Mucosa of descending colon (tissue), 3 donors: Measurements from ENCODE around the gene SOX6. TPM values are rescaled to one million over a fixed set of nuclear protein-coding genes. Genes with fewer than 3 reads are reported as not detected.

Experiments
- ATAC-seq: fragments of 200-7000 bp; cut with Tn5 transposase; one replicate; pipeline ENCODE4 v1.9.1; 2020; ENCODE audit warnings: mild to moderate bottlenecking, moderate library complexity
- DNase-seq, 3 donors: peaks; one replicate each; pipeline ENCODE4 v3.0.0-alpha.2; 2020
- H3K36me3 ChIP-seq: fragments of 200-600 bp; one replicate; pipeline ENCODE4 v1.8.0; 2021; ENCODE audit warnings: low read depth, mild to moderate bottlenecking
- H3K4me1 ChIP-seq: fragments of 200-600 bp; one replicate; pipeline ENCODE4 v1.8.0; 2021; ENCODE audit warnings: low read depth, mild to moderate bottlenecking
- H3K4me3 ChIP-seq: fragments of 200-600 bp; one replicate; pipeline ENCODE4 v1.8.0; 2021; ENCODE audit warnings: mild to moderate bottlenecking
- H3K9me3 ChIP-seq: fragments of 200-600 bp; one replicate; pipeline ENCODE4 v1.8.0; 2021; ENCODE audit warnings: mild to moderate bottlenecking
- CTCF ChIP-seq: fragments of 200-600 bp; IDR thresholded peaks from one replicate; pipeline ENCODE4 v1.8.0; 2022; ENCODE audit warnings: antibody characterized with exemption, mild to moderate bottlenecking
- intact Hi-C, 2 donors: fragments of 100-400 bp; cut with DNase I in 1 of 2; cut with micrococcal nuclease in 1 of 2; formaldehyde crosslinking; loops; one replicate each; pipeline versions ENCODE4 v1.11.0 to v1.11.1; 2022; cut with DNase I, micrococcal nuclease
- total RNA-seq, 3 donors: library from RNA; stranded (reverse); fragmentation: NEBNext Ultra II Directional in 2 of 3; extraction: Animal tissue kit (Norgen Biotek cat#: 25700) in 2 of 3; gene quantifications; one replicate each; pipeline versions ENCODE4 v1.2.1 to v1.2.4, GENCODE V29; 2021 to 2023
- donor health status: DM: no; HTN: no; CAD: no; lungs with moderate emphysema.
- donor health status: DM: no; HTN: no; CAD: no.
- donor health status: DM: no; HTN: yes; CAD: no.

Gene SOX6
- total RNA-seq, 3 donors from 2014 or later: 5.8 to 6.5 (median 6.0) TPM

- H3K4me1 ChIP-seq: no peaks in the 10 kb centered on the region
- DNase-seq: no peak
- intact Hi-C loops: no loop called here
- no peaks in the 10 kb centered on the region for H3K9me3 ChIP-seq
- H3K4me3 ChIP-seq: no peak overlapping the region
- H3K36me3 ChIP-seq: no peaks in the 10 kb centered on the region
- TF ChIP-seq CTCF: no peak
- ATAC-seq: no peak
Observed at GRCh38 chr11:16217631-16218030, 138.7 kb downstream of the SOX6 start.

GRCh38 chr11:16216831-16217230 is 139.5 kb downstream of the SOX6 start:
- H3K9me3 ChIP-seq: no peaks in the 10 kb centered on the region
- H3K36me3 ChIP-seq: no peaks in the 10 kb centered on the region
- no peak overlapping the region for H3K4me3 ChIP-seq
- ATAC-seq: no peak
- intact Hi-C loops: no loop called here
- TF ChIP-seq CTCF: no peak
- no peaks in the 10 kb centered on the region for H3K4me1 ChIP-seq
- DNase-seq: no peak

- no peak overlapping the region for H3K4me3 ChIP-seq
- H3K9me3 ChIP-seq: no peaks in the 10 kb centered on the region
- no peaks in the 10 kb centered on the region for H3K36me3 ChIP-seq
- intact Hi-C loops: no loop called here
- no peaks in the 10 kb centered on the region for H3K4me1 ChIP-seq
- DNase-seq (no peak), ATAC-seq (no peak)
- TF ChIP-seq CTCF: no peak
Observed at GRCh38 chr11:16215352-16215751, 141.0 kb downstream of the SOX6 start.

GRCh38 chr11:16211407-16211806 is 144.9 kb downstream of the SOX6 start:
- TF ChIP-seq CTCF: no peak
- no peaks in the 10 kb centered on the region for H3K4me1 ChIP-seq
- DNase-seq: no peak
- ATAC-seq: no peak
- no peak overlapping the region for H3K4me3 ChIP-seq
- H3K36me3 ChIP-seq: no peaks in the 10 kb centered on the region
- H3K9me3 ChIP-seq: no peaks in the 10 kb centered on the region
- intact Hi-C loops: no loop called here

GRCh38 chr11:16204261-16204660 is 152.1 kb downstream of the SOX6 start:
- TF ChIP-seq CTCF: no peak
- DNase-seq: no peak
- ATAC-seq: no peak
- Histone ChIP-seq H3K36me3 (no peaks in the 10 kb centered on the region), H3K4me1 (no peaks in the 10 kb centered on the region), H3K9me3 (no peaks in the 10 kb centered on the region), H3K4me3 (no peak overlapping the region)
- intact Hi-C loops: no loop called here

- H3K4me3 ChIP-seq: no peak overlapping the region
- DNase-seq (no peak), ATAC-seq (no peak)
- TF ChIP-seq CTCF: no peak
- no peaks in the 10 kb centered on the region for H3K36me3 ChIP-seq
- intact Hi-C loops: no loop called here
- H3K9me3 ChIP-seq: no peaks in the 10 kb centered on the region
- no peaks in the 10 kb centered on the region for H3K4me1 ChIP-seq
Observed at GRCh38 chr11:16195651-16196050, 160.7 kb downstream of the SOX6 start.
